ENCODE measurements around the gene GRIK2.

GRCh38 chr6:101454106-101454676 is 60.7 kb downstream of the GRIK2 start:
- TF ChIP-seq CTCF (IDR thresholded peaks at IDR 0.05; ENCODE audit: insufficient read depth, low read depth, low read length) (no peak), EZH2 (IDR thresholded peaks at IDR 0.05; ENCODE audit: insufficient read depth, low read length) (no peak)
